ENCODE results near the gene KRTAP10-4.

DNA sequence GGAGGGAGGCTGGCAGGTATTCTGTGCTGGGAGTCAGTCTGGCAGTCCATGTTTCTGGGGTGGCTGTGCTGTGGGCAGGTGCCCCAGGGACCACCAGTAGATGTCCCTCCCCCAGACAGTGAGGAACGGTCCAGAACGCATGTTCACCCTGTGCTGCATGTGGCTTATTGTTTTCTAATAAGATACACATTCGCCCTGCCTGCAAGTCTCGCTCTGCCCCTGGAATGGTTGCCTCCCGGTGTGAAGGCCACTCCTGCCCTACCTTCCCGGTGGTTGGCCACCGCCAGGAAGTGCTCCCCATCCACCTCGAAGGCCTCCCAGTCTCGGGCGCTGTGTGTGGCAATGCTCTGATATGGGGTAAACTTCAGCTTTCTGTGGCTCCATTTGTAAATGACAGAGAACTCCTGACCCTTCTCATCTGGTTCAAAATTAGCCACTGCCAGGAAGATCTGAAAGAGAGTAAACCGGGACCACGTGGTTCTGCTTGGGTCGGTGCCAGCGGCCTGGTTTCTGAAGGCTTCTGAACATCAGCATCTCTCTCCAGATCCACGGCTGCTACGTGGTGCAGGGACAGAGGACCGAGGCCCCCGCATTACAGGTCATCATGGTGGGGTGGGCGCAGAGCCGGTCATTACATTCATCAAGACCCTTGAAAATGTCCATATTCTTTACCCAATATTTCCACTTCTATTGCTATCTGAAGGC is 48.0 kb upstream of the KRTAP10-4 start:
- TF ChIP-seq, protein P1, sequence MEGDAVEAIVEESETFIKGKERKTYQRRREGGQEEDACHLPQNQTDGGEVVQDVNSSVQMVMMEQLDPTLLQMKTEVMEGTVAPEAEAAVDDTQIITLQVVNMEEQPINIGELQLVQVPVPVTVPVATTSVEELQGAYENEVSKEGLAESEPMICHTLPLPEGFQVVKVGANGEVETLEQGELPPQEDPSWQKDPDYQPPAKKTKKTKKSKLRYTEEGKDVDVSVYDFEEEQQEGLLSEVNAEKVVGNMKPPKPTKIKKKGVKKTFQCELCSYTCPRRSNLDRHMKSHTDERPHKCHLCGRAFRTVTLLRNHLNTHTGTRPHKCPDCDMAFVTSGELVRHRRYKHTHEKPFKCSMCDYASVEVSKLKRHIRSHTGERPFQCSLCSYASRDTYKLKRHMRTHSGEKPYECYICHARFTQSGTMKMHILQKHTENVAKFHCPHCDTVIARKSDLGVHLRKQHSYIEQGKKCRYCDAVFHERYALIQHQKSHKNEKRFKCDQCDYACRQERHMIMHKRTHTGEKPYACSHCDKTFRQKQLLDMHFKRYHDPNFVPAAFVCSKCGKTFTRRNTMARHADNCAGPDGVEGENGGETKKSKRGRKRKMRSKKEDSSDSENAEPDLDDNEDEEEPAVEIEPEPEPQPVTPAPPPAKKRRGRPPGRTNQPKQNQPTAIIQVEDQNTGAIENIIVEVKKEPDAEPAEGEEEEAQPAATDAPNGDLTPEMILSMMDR (IDR thresholded peaks at IDR 0.05), result no peak
- no peak for TF ChIP-seq TEAD4 (IDR thresholded peaks at IDR 0.05; ENCODE audit: borderline replicate concordance, insufficient read depth)
- TF ChIP-seq JUND (IDR thresholded peaks at IDR 0.05), result no peak
- TF ChIP-seq FOSL2 (IDR thresholded peaks at IDR 0.05; ENCODE audit: borderline replicate concordance, low read depth), result no peak
- TF ChIP-seq, protein P2, sequence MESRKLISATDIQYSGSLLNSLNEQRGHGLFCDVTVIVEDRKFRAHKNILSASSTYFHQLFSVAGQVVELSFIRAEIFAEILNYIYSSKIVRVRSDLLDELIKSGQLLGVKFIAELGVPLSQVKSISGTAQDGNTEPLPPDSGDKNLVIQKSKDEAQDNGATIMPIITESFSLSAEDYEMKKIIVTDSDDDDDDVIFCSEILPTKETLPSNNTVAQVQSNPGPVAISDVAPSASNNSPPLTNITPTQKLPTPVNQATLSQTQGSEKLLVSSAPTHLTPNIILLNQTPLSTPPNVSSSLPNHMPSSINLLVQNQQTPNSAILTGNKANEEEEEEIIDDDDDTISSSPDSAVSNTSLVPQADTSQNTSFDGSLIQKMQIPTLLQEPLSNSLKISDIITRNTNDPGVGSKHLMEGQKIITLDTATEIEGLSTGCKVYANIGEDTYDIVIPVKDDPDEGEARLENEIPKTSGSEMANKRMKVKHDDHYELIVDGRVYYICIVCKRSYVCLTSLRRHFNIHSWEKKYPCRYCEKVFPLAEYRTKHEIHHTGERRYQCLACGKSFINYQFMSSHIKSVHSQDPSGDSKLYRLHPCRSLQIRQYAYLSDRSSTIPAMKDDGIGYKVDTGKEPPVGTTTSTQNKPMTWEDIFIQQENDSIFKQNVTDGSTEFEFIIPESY (IDR thresholded peaks at IDR 0.05; ENCODE audit: borderline replicate concordance, low read depth), result no peak
- TF ChIP-seq, protein P3, sequence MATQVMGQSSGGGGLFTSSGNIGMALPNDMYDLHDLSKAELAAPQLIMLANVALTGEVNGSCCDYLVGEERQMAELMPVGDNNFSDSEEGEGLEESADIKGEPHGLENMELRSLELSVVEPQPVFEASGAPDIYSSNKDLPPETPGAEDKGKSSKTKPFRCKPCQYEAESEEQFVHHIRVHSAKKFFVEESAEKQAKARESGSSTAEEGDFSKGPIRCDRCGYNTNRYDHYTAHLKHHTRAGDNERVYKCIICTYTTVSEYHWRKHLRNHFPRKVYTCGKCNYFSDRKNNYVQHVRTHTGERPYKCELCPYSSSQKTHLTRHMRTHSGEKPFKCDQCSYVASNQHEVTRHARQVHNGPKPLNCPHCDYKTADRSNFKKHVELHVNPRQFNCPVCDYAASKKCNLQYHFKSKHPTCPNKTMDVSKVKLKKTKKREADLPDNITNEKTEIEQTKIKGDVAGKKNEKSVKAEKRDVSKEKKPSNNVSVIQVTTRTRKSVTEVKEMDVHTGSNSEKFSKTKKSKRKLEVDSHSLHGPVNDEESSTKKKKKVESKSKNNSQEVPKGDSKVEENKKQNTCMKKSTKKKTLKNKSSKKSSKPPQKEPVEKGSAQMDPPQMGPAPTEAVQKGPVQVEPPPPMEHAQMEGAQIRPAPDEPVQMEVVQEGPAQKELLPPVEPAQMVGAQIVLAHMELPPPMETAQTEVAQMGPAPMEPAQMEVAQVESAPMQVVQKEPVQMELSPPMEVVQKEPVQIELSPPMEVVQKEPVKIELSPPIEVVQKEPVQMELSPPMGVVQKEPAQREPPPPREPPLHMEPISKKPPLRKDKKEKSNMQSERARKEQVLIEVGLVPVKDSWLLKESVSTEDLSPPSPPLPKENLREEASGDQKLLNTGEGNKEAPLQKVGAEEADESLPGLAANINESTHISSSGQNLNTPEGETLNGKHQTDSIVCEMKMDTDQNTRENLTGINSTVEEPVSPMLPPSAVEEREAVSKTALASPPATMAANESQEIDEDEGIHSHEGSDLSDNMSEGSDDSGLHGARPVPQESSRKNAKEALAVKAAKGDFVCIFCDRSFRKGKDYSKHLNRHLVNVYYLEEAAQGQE (IDR thresholded peaks at IDR 0.05; ENCODE audit: low read depth, low read length), result no peak
